HEK293T (cell line): Measurements from ENCODE around the gene SH3BP4.

ENCODE experiments used
- BHLHE40 ChIP-seq: fragments of 450-650 bp; IDR thresholded peaks from 2 replicates; pipeline ENCODE4 v1.6.1; 2016; ENCODE audit warnings: mild to moderate bottlenecking, moderate library complexity, borderline replicate concordance
- CTBP1 ChIP-seq: fragments of 450-650 bp; IDR thresholded peaks from 2 replicates; pipeline ENCODE4 v1.6.1; 2016; ENCODE audit warnings: borderline replicate concordance
- ELF4 ChIP-seq: fragments of 450-650 bp; IDR thresholded peaks from 2 replicates; pipeline ENCODE4 v1.6.1; 2017; ENCODE audit warnings: antibody characterized with exemption
- FOXA1 ChIP-seq: fragments of 450-650 bp; IDR thresholded peaks from 2 replicates; pipeline ENCODE4 v1.6.1; 2016; ENCODE audit warnings: mild to moderate bottlenecking
- FOXK2 ChIP-seq: fragments of 450-650 bp; IDR thresholded peaks from 2 replicates; pipeline ENCODE4 v1.6.1; 2016; ENCODE audit warnings: mild to moderate bottlenecking
- FOXM1 ChIP-seq: fragments of 450-650 bp; IDR thresholded peaks from 2 replicates; pipeline ENCODE4 v1.6.1; 2017; ENCODE audit warnings: mild to moderate bottlenecking, borderline replicate concordance
- L3MBTL2 ChIP-seq: fragments of 450-650 bp; conservative IDR thresholded peaks from 2 replicates; pipeline ENCODE4 v1.6.1; 2016; ENCODE audit warnings: mild to moderate bottlenecking
- NFRKB ChIP-seq: fragments of 450-650 bp; IDR thresholded peaks from 2 replicates; pipeline ENCODE4 v1.6.1; 2016; ENCODE audit warnings: mild to moderate bottlenecking, moderate library complexity
- SP1 ChIP-seq: fragments of 450-650 bp; IDR thresholded peaks from 2 replicates; pipeline ENCODE4 v1.6.1; 2017
- SUZ12 ChIP-seq: fragments of 450-650 bp; IDR thresholded peaks from 2 replicates; pipeline ENCODE4 v1.6.1; 2016; ENCODE audit warnings: mild to moderate bottlenecking
- TARDBP ChIP-seq: fragments of 450-650 bp; IDR thresholded peaks from 2 replicates; pipeline ENCODE4 v1.6.1; 2016
- ZNF384 ChIP-seq: fragments of 450-650 bp; IDR thresholded peaks from 2 replicates; pipeline ENCODE4 v1.6.1; 2016

GRCh38 chr2:235054919-235055318 is 103.1 kb downstream of the SH3BP4 start:
- TF ChIP-seq NFRKB (no peak), TARDBP (no peak), SP1 (no peak), ELF4 (no peak), BHLHE40 (no peak), SUZ12 (no peak), FOXK2 (no peak), FOXM1 (no peak), FOXA1 (no peak), CTBP1 (no peak), L3MBTL2 (no peak), ZNF384 (no peak)
